ENCODE results near the gene SORCS1.

SORCS1 gene

GRCh38 chr10:106982268-106982667 is 182.2 kb downstream of the SORCS1 start:
- no peak for DNase-seq

GRCh38 chr10:106981452-106982075 is 182.9 kb downstream of the SORCS1 start:
- no peak for DNase-seq

DNA sequence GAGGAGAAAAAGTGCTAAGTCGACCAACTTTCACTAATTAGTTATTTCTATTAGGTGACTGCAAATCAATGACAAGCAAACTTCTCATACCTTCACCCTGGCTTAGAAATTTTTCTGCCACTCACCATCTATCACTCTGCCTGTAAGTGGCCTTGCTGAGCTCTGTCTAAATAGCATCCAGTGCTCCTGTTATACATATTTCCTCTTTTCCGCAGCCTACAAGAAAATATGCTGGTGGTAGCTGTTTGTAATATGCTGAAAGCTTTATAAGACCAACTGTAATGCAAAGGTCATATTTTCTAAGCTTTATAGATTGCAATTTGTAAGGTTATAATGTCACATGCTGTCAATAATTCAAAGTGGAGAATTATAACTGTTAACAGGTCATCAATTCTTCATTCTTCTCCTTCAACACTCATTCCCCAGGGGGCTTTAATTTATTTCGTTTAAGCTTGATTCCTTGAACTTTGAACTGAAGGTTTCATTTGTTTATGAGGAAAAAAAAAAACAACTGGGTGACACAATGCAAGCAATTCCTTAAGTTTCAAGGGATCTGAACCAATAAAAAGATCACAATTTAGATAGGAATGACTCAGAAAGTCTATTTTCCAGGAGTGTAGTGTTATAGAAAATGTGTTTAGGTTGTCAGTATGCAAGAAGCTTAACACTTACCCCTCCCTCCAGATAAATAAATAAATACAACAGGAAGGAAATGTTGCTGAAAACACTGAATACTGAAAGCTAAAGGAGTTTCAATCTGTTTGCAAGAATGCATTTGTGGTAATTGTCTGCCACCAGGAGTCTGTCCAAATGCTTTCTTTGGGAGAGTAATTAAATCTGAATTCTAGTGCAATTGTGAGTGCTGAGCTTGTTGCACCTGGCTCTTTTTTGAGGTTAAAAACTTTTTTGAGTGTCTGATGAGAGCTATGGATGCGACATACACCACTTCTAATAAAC is 183.7 kb downstream of the SORCS1 start:
- DNase-seq = no peak

DNA sequence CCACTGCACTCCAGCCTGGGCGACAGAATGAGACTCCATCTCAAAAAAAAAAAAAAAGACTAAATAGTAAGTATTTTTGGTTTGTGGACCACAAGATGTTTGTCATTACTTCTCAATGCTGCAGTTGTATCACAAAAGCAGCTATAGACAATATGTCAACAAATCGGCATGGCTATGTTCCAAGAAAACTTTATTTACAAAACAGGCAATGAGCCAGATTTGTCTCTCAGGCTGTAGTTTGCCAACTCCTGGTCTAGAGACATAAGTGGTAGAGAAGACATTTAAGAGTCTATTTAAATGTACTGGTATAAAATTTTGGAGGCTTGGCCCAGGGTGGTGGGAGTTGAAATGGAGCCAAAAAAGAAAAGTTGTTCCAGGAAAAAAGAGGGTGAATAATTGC is 185.8 kb downstream of the SORCS1 start:
- no peak for DNase-seq

- DNase-seq = no peak
Observed at GRCh38 chr10:106973716-106974115, 190.8 kb downstream of the SORCS1 start.

DNA sequence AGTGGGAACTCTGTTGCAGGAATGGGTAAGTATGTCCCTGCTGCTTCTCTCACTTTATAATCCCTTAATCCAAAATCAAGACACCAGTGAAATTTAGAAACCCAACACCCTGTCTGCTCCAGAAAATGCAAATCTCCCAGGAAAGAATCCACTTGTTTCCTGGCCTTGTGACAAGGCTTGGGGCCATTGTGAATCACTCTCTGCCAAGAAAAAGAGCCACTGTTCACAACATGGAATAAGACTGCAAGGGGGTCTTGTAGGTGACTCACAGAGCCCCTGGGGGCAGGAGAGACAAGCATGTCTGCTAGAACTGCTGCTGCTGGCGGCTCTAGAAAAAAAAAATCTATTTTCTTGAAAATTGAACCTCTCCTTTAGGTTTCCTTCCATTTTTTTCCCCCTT is 191.2 kb downstream of the SORCS1 start:
- no peak for DNase-seq

- no peak for DNase-seq
Observed at GRCh38 chr10:106972381-106972780, 192.1 kb downstream of the SORCS1 start.

- DNase-seq = no peak
Observed at GRCh38 chr10:106971411-106971831, 193.1 kb downstream of the SORCS1 start.

DNA sequence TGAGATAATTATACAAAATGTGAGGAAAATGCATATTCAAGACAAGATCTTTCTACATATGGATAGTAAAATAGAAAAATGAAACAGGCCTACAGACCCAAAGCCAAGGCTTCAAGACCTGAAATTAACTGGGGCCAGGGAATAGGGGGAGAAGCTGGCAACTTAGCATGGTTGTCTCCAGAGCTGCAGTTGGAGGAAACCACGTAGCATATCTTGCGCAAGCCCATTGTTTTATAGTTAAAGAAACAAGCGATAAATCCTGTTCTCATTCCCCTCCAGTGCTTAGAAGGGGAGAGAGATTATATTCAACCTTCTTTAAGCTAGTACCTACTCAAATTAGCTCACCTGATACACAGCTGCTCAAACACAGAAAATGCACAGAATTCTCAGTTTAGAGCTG is 197.1 kb downstream of the SORCS1 start:
- no peak for DNase-seq

GRCh38 chr10:106960812-106961211 is 203.7 kb downstream of the SORCS1 start:
- no peak for DNase-seq

- no peak for DNase-seq
Observed at GRCh38 chr10:106959521-106959920, 205.0 kb downstream of the SORCS1 start.

GRCh38 chr10:106958589-106959361 is 205.7 kb downstream of the SORCS1 start:
- DNase-seq = no peak

GRCh38 chr10:106957823-106958588 is 206.5 kb downstream of the SORCS1 start:
- DNase-seq = no peak

- no peak for DNase-seq
Observed at GRCh38 chr10:106956216-106956915, 208.1 kb downstream of the SORCS1 start.

DNA sequence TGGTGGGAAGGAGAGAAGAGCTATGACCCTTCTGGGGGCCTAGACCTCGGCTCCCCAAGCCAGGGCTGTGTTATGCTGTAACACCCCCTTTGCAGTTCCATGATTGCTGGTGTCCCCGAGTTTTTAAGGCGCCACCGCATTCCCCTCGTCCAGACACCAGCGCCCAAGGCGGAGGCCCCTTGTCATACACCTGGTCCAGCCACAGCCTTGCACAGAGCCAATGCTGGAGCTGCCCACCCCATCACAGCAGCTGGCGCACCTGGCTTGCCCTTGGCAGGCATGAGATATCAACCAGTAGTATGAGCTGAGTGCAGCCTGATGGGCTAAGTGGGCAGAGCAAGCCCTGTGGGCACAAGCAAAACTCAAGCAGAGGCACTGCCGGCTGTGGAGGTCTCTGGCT is 209.4 kb downstream of the SORCS1 start:
- no peak for DNase-seq

- no peak for DNase-seq
Observed at GRCh38 chr10:106952033-106952432, 212.5 kb downstream of the SORCS1 start.

DNA sequence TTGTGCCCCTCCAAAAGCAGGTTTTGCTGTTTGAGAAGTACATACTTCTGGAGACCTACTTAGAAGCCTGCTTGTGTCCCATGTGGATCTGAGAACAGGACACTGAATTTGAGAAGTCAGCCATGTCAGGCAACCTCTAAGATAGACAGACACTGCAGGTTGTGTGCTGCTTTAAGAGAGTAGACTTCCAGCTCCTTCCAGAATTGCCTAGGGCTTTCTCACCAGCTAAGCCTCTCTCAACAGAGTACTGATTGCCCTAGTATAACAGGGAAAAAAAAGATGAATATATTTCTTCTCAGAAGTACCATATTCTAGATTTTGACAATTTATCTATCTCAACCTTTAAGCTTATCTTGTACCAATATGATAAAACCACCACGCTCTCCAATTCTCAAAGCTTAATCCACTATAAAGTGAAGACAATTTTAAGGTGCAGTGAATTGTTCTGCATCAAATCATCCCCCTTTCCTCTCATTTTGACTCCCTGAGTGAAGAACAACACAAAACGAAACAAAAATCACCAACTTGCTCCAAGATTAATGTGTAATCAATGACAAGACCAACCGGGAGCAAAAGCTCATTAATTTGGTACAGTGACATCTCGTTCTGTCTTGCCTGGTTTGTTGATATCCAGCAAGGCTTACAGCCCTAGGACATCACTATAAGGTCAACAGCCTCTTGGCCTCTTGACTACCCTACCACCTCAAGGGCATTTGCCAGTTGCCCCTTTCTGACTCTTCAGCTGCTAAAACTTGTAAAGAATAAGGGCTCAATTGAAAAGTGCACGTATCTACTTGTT is 214.6 kb downstream of the SORCS1 start:
- DNase-seq = no peak

GRCh38 chr10:106947643-106948042 is 216.9 kb downstream of the SORCS1 start:
- DNase-seq = no peak

DNA sequence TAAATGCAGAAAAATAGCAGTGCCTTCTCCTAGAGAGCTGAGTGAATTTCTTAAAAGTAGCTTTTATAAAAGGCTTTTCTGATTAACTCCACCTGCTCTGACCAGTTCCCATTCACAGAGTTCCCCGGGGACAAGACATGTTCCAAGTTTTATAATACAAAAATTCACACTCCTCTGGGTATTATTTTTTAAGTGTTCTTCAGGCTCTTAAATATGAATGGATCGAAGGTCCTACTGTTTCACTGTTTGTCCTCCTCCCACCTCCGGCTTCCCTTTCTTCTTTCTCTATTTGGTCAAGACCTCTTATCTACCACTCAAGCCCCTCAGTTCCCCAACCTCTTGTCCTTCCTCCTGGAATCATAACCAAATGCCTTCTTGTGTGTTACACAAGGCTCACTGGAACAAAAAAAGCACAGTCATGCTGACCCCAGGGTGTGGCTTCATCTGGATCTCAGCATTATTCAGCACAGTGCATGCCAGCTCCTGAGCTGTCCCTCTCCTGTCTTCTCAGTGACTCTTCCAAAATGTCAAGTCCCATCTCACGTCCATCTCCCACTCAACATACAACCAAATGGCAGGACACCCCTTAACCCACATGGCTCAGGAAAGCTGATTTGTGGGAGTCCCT is 222.4 kb downstream of the SORCS1 start:
- DNase-seq = no peak

DNA sequence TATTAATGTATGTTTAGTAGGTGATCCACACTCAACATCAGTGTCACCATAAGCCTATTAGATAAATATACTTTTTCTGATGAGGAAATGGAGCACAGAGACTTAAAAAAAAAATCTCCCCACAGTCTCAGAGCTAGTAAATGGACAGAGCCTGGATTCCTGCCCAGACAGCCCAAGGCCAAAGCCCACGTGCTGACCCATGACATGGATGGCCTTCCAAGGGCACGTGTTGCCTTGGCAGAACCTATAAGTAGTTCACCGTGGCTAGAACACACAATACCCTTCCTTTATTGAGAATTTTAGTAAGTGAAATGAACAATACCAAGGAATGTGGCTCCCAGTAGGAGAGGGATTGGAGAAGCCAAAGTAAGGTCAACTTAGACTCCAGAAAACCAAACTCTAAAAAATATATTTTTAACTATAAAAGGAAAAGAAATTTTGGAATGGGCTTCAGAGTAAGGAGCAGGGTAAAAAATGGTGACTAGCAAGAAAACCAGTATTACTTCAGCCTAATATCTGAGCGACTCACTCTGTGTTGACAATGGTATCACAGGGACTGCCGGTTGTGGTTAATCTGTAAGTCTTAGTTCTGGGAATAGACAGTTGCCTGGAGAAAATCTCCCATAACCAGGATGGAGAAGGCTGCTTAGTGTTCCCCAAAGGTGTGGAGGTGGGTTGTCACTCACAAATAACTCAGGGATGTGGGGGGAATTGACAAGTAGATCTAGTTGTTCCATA is 223.0 kb downstream of the SORCS1 start:
- no peak for DNase-seq

Data from fibroblast of skin of right biceps (primary cell).